ENCODE data around the gene ANTKMT.

GRCh38 chr16:711548-712320 is 9.2 kb upstream of the ANTKMT start:
- TF ChIP-seq, protein P1, sequence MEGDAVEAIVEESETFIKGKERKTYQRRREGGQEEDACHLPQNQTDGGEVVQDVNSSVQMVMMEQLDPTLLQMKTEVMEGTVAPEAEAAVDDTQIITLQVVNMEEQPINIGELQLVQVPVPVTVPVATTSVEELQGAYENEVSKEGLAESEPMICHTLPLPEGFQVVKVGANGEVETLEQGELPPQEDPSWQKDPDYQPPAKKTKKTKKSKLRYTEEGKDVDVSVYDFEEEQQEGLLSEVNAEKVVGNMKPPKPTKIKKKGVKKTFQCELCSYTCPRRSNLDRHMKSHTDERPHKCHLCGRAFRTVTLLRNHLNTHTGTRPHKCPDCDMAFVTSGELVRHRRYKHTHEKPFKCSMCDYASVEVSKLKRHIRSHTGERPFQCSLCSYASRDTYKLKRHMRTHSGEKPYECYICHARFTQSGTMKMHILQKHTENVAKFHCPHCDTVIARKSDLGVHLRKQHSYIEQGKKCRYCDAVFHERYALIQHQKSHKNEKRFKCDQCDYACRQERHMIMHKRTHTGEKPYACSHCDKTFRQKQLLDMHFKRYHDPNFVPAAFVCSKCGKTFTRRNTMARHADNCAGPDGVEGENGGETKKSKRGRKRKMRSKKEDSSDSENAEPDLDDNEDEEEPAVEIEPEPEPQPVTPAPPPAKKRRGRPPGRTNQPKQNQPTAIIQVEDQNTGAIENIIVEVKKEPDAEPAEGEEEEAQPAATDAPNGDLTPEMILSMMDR (conservative IDR thresholded peaks at IDR 0.05 in 1 of 2, IDR thresholded peaks at IDR 0.05 in 1 of 2; ENCODE audit: low read depth in 1 of 2, low read length in 2 of 2): peak; percentile 78 to 82
- no peak for TF ChIP-seq EZH2 (IDR thresholded peaks at IDR 0.05; ENCODE audit: low read length, missing control alignments)

Data from fibroblast of lung (primary cell).